ENCODE data around the gene LYZL2. TPM values are rescaled to one million over a fixed set of nuclear protein-coding genes. Genes with fewer than 3 reads are reported as not detected.
A peak's percentile ranks its signal among the peaks of the same experiment; 100 is the strongest.
"Not testable (repeated sequence)": the region's sequence is repeated elsewhere in the genome, so short reads cannot be mapped to it uniquely, and the experiment has no call there.

The LYZL2 gene
- total RNA-seq, 4 donors from 2014 or later = not detected

- no peaks in the 10 kb centered on the region for H3K36me3 ChIP-seq
- H3K4me3 ChIP-seq = no peak overlapping the region
- intact Hi-C loops (cut with DNase I) = no loop called here
- WGBS = 75% methylated on average over 8 of the region's 8 CpGs
- no peak overlapping the region for H3K27ac ChIP-seq (replicated peaks in 1 of 4)
- peaks cover 0 to 5% (median 0%) of the 10 kb centered on the region in 4 donors for H3K27me3 ChIP-seq
- no peak for TF ChIP-seq EP300 (IDR thresholded peaks at IDR 0.05)
- TF ChIP-seq POLR2A (IDR thresholded peaks at IDR 0.05; ENCODE audit: low read depth) = no peak
- no peak for TF ChIP-seq CTCF (IDR thresholded peaks at IDR 0.05)
- TF ChIP-seq POLR2AphosphoS5 (IDR thresholded peaks at IDR 0.05) = no peak
- no peaks in the 10 kb centered on the region for H3K9me3 ChIP-seq
- peaks cover 0 to 8% (median 5%) of the 10 kb centered on the region in 4 donors for H3K4me1 ChIP-seq
- no peak for DNase-seq (ENCODE audit: extremely low spot score)
Measured at GRCh38 chr10:30647089-30647488, 17.5 kb upstream of the LYZL2 start.

- no peak for DNase-seq (ENCODE audit: extremely low spot score)
- intact Hi-C loops (cut with DNase I) = no loop called here
- no peak overlapping the region for H3K27ac ChIP-seq (replicated peaks in 1 of 4)
- peaks cover 0 to 12% (median 5%) of the 10 kb centered on the region in 4 donors for H3K4me1 ChIP-seq
- H3K36me3 ChIP-seq = no peaks in the 10 kb centered on the region
- H3K9me3 ChIP-seq = no peaks in the 10 kb centered on the region
- peaks cover 0 to 5% (median 0%) of the 10 kb centered on the region in 4 donors for H3K27me3 ChIP-seq
- TF ChIP-seq POLR2A (IDR thresholded peaks at IDR 0.05; ENCODE audit: low read depth) = no peak
- no peak overlapping the region for H3K4me3 ChIP-seq
- WGBS = 6% methylated on average over 7 of the region's 15 CpGs
Measured at GRCh38 chr10:30645340-30645827, 15.8 kb upstream of the LYZL2 start.

- H3K4me1 ChIP-seq = peaks cover 0 to 19% (median 5%) of the 10 kb centered on the region in 4 donors
- H3K36me3 ChIP-seq; H3K27ac ChIP-seq (replicated peaks in 1 of 4); H3K9me3 ChIP-seq; DNase-seq (ENCODE audit: extremely low spot score); H3K27me3 ChIP-seq; H3K4me3 ChIP-seq; intact Hi-C loops (cut with DNase I): not testable (repeated sequence)
- WGBS = 77% methylated on average over 5 of the region's 5 CpGs
Measured at GRCh38 chr10:30644408-30644861, 14.9 kb upstream of the LYZL2 start.

- DNase-seq (ENCODE audit: extremely low spot score); H3K36me3 ChIP-seq; intact Hi-C loops (cut with DNase I); H3K27ac ChIP-seq (replicated peaks in 1 of 4); H3K27me3 ChIP-seq; H3K4me3 ChIP-seq; H3K9me3 ChIP-seq: not testable (repeated sequence)
- H3K4me1 ChIP-seq = peaks cover 0 to 19% (median 5%) of the 10 kb centered on the region in 4 donors
- 44% methylated on average over 5 of the region's 12 CpGs for WGBS
Measured at GRCh38 chr10:30643557-30644199, 14.1 kb upstream of the LYZL2 start.

- DNase-seq (ENCODE audit: extremely low spot score); H3K4me3 ChIP-seq; intact Hi-C loops (cut with DNase I); H3K27ac ChIP-seq (replicated peaks in 1 of 4); H3K27me3 ChIP-seq; H3K36me3 ChIP-seq; H3K9me3 ChIP-seq: not testable (repeated sequence)
- WGBS = 61% methylated on average over 7 of the region's 13 CpGs
- peaks cover 0 to 19% (median 5%) of the 10 kb centered on the region in 4 donors for H3K4me1 ChIP-seq
Measured at GRCh38 chr10:30642856-30643255, 13.3 kb upstream of the LYZL2 start.

- DNase-seq (ENCODE audit: extremely low spot score) = no peak
- Histone ChIP-seq H3K27me3 (no peaks in the 10 kb centered on the region), H3K36me3 (no peaks in the 10 kb centered on the region), H3K27ac (replicated peaks in 1 of 4) (no peak overlapping the region), H3K4me3 (no peak overlapping the region), H3K9me3 (no peaks in the 10 kb centered on the region), H3K4me1 (peaks cover 0 to 15% (median 1%) of the 10 kb centered on the region in 4 donors)
- WGBS = 49% methylated on average over 6 of the region's 6 CpGs
- TF ChIP-seq CTCF (IDR thresholded peaks at IDR 0.05) (peak; percentile 69 to 89 (median 81)), EP300 (IDR thresholded peaks at IDR 0.05) (no peak)
- intact Hi-C loops (cut with DNase I) = no loop called here
Measured at GRCh38 chr10:30639946-30640786, 10.6 kb upstream of the LYZL2 start.
